GM12865 (cell line): ENCODE results near the gene ZNF74.
"Not testable (repeated sequence)": the region's sequence is repeated elsewhere in the genome, so short reads cannot be mapped to it uniquely, and the experiment has no call there.

Experiments used
- DNase-seq: peaks from one replicate; pipeline ENCODE4 v3.0.0; 2010; ENCODE audit warnings: low read depth
- H3K4me3 ChIP-seq: 2 replicates; pipeline ENCODE4 v1.5.1; 2011; ENCODE audit warnings: mild to moderate bottlenecking, low read depth, low read length, control low read depth
- CTCF ChIP-seq: IDR thresholded peaks from 2 replicates; pipeline ENCODE4 v1.5.1; 2011; ENCODE audit warnings: low read length, control low read depth, low read depth, inconsistent platforms; ENCODE audit not compliant: insufficient read depth; ENCODE audit errors: missing control alignments

ZNF74 gene

DNA sequence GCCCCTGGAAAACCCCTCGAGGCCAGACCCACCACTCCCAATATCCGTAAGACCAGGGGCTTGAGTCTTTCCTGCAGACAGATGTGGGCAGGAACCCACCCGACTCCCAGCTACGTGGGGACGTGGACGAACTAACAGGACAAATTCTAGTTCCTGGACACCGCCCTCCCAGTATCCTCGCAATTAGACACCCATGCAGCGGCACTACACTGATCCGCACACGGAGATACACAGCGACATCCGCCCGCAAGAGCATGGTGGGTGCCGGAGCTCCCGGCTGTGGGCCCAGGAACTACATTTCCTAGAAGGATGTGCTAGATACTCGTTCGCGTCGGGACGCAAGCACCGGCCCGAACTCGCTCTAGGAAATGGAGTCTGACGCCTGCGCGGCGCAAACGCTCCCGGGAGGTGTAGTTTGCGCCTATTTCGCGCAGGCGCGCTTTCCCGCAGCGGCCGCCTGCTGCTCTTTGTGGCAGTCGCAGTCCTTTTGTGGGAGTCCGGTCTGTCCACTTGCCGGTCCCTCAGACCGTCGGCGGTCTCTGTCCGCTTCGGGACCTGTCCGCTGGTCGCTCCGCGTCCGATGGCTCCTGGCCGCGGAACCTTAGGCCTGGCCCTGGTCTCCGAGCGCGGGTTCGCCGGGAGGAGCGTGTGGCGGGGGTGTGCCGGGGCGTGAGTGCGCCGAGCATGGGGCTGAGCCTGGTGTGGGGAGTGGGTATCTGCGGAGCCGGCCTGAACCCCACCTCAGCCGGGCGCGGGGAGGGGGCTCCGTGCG is at the start of gene ZNF74:
Gene ZNF74, plus strand, starts transcription at position 447 of the 772 bp plus-strand sequence. CDS start 478 bp downstream, outside the sequence.
- peak; percentile 94 for DNase-seq
- TF ChIP-seq CTCF = no peak
- peak within 1 kb of the TSS; percentile 74 for H3K4me3 ChIP-seq

GRCh38 chr22:20346553-20346952 is 47.4 kb upstream of the ZNF74 start:
- not testable (repeated sequence) for DNase-seq, H3K4me3 ChIP-seq

DNA sequence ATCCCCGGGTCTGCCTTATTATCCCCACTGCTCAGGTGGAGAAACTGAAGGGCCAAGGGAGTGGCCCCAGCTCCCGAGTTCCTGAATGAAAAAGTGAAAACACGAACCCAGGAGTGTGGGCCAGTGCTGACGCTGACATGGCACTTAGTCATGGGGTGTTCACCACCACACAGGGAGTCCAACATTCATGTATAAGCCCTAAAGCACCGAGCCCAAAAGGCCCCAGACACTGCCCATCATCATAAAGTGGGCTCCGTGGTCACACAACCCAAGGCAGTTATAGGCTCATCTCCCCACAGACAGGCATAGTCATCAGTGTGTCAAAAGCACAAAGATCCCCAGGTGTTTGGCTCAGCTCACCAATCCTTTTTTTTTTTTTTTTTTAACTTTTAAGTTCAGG is 41.4 kb upstream of the ZNF74 start:
- H3K4me3 ChIP-seq, DNase-seq: not testable (repeated sequence)

- DNase-seq = no peak
- TF ChIP-seq CTCF = no peak
- no peak overlapping the region for H3K4me3 ChIP-seq
Observed at GRCh38 chr22:20354238-20354975, 39.5 kb upstream of the ZNF74 start.

DNA sequence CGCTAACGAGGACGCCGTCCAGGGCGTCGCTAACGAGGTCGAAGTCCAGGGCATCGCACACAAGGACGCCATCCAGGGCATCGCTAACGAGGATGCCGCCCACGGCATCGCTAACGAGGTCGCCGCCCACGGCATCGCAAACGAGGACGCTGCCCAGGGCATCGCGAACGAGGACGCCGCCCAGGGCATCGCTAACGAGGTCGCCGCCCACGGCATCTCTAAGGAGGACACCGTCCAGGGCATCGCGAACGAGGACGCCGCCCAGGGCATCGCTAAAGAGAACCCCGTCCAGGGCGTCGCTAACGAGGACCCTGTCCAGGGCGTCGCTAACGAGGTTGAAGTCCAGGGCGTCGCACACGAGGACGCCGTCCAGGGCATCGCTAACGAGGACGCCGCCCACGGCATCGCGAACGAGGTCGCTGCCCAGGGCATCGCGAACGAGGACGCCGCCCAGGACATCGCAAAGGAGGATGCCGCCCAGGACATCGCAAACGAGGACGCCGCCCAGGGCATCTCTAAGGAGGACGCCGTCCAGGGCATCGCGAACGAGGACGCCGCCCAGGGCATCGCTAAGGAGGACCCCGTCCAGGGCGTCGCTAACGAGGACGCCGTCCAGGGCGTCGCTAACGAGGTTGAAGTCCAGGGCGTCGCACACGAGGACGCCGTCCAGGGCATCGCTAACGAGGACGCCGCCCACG is 37.9 kb upstream of the ZNF74 start:
- not testable (repeated sequence) for DNase-seq, H3K4me3 ChIP-seq

DNA sequence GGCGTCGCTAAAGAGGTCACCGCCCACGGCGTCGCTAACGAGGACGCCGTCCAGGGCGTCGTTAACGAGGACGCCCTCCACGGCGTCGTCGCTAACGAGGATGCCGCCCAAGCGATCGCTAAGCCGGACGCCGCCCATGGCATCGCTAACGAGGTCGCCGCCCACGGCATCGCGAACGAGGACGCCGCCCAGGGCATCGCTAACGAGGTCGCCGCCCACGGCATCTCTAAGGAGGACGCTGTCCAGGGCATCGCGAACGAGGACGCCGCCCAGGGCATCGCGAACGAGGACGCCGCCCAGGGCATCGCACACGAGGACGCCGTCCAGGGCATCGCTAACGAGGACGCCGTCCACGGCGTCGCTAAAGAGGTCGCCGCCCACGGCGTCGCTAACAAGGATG is 37.0 kb upstream of the ZNF74 start:
- DNase-seq, H3K4me3 ChIP-seq: not testable (repeated sequence)

DNA sequence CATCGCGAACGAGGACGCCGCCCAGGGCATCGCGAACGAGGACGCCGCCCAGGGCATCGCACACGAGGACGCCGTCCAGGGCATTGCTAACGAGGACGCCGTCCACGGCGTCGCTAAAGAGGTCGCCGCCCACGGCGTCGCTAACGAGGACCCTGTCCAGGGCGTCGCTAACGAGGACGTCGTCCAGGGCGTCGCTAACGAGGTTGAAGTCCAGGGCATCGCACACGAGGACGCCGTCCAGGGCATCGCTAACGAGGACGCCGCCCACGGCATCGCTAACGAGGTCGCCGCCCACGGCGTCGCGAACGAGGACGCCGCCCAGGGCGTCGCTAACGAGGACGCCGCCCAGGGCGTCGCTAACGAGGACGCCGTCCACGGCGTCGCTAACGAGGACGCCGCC is 36.0 kb upstream of the ZNF74 start:
- DNase-seq, H3K4me3 ChIP-seq: not testable (repeated sequence)

- H3K4me3 ChIP-seq, DNase-seq: not testable (repeated sequence)
Observed at GRCh38 chr22:20358503-20359239, 35.3 kb upstream of the ZNF74 start.

DNA sequence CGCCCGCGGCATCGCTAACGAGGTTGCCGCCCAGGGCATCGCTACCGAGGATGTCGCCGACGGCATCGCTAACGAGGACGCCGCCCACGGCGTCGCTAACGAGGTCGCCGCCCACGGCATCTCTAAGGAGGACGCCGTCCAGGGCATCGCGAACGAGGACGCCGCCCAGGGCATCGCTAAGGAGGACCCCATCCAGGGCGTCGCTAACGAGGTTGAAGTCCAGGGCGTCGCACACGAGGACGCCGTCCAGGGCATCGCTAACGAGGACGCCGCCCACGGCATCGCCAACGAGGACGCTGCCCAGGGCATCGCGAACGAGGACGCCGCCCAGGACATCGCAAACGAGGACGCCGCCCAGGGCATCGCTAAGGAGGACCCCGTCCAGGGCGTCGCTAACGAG is 33.7 kb upstream of the ZNF74 start:
- DNase-seq, H3K4me3 ChIP-seq: not testable (repeated sequence)

DNA sequence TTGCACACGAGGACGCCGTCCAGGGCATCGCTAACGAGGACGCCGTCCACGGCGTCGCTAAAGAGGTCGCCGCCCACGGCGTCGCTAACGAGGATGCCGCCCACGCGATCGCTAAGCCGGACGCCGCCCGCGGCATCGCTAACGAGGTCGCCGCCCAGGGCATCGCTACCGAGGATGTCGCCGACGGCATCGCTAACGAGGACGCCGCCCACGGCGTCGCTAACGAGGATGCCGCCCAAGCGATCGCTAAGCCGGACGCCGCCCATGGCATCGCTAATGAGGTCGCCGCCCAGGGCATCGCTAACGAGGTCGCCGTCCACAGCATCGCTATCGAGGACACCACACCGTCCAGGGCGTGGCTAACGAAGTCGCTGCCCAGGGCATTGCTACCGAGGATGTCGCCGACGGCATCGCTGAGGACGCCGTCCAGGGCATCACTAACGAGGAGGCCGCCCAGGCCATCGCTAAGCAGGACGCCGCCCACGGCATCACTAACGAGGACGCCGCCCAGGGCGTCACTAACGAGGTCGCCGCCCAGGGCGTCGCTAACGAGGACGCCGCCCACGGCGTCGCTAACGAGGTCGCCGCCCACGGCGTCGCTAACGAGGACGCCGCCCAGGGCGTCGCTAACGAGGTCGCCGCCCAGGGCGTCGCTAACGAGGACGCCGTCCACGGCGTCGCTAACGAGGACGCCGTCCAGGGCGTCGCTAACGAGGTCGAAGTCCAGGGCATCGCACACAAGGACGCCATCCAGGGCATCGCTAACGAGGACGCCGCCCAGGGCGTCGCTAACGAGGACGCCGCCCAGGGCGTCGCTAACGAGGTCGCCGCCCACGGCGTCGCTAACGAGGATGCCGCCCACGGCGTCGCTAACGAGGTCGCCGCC is 32.8 kb upstream of the ZNF74 start:
- H3K4me3 ChIP-seq, DNase-seq: not testable (repeated sequence)

DNA sequence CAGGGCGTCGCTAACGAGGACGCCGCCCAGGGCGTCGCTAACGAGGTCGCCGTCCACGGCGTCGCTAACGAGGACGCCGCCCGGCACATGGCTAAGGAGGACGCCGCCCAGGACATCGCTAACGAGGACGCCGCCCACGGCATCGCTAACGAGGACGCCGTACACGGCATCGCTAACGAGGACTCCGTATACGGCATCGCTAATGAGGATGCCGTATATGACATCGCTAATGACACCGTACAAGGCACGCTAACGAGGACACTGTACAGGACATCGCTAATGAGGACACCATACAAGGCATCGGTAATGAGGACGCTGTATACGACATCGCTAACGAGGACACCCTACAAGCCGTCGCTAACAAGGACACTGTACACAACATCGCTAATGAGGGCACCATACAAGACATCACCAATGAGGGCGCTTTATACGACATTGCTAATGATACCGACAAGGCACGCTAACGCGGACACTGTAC is 32.2 kb upstream of the ZNF74 start:
- DNase-seq, H3K4me3 ChIP-seq: not testable (repeated sequence)

DNA sequence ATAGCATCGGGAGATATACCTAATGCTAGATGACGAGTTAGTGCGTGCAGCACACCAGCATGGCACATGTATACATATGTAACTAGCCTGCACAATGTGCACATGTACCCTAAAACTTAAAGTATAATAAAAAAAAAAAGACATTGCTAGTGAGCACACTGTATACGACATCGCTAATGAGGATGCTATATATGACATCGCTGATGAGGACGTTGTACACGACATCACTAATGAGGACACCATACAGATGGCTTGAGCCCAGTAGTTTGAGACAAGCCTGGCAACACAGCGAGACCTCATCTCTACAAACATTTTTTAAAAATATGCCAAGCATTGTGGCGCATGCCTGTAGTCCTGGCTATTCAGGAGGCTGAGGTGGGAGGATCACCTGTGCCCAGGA is 31.5 kb upstream of the ZNF74 start:
- H3K4me3 ChIP-seq, DNase-seq: not testable (repeated sequence)

- DNase-seq, H3K4me3 ChIP-seq: not testable (repeated sequence)
Observed at GRCh38 chr22:20364335-20365260, 29.4 kb upstream of the ZNF74 start.

DNA sequence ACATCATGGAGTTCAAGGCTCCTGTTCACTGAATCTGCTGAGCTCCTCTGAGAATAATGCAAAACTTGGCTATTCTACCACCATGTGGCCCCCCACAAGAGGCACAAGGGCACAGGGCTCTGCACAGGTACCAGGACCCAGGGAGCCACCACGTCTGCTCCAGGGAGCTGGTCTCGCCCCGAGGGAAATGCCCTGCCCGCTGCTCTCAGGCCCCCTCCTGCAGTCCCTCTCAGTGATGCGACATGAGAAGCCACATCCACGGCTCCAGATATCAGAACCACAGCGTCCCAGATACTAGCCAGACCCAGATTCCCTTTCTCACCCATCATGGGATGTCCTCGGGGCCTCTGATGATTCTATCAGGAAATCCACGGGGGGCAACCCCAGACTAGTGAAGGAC is 27.1 kb upstream of the ZNF74 start:
- H3K4me3 ChIP-seq, DNase-seq: not testable (repeated sequence)
